ENCODE measurements around the gene ECHDC3. TPM values are rescaled to one million over a fixed set of nuclear protein-coding genes. Genes with fewer than 3 reads are reported as not detected.

The ECHDC3 gene
- total and polyA plus RNA-seq, 10 of the 15 experiments (the other 5 are each of a cell fraction or from before 2014, with no cell fraction given), result 0.16 to 10.0 (median 6.0) TPM

DNA sequence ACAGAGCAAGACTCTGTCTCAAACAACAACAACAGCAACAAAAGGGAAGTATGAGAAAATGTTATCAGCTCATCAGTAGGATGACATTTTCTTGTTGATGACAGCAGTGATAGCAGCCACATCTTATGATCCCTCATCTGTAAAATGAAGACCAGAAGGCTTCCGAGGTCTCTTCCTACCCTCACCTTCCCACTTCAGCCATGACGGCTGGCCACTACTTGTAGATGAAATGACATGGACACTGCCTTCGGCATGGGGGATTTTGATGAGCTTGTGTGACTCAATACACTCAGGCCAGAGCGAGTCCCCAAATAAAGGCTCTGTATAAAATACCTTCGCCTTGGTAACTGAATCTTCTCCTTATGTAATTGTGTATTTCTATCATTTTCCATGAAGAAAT is 6.7 kb downstream of the ECHDC3 start:
- Histone ChIP-seq H3K27me3 (replicated peaks in 1 of 2; ENCODE audit: control insufficient read depth in 2 of 2, insufficient read depth in 2 of 2, low read length in 1 of 2) (no peaks in the 10 kb centered on the region), H2AFZ (ENCODE audit: control insufficient read depth, low read depth, low read length) (no peak overlapping the region), H3K9ac (ENCODE audit: control insufficient read depth, insufficient read depth, low read length) (no peak overlapping the region), H3K36me3 (ENCODE audit: control insufficient read depth in 2 of 2, insufficient read depth in 2 of 2, low read length in 1 of 2) (no peaks in the 10 kb centered on the region), H3K4me3 (no peak overlapping the region), H3K4me1 (ENCODE audit: control insufficient read depth, insufficient read depth, low read length) (no peaks in the 10 kb centered on the region), H3K9me3 (replicated peaks; ENCODE audit: control insufficient read depth, insufficient read depth, low read length) (no peaks in the 10 kb centered on the region), H3K4me2 (ENCODE audit: control insufficient read depth, insufficient read depth) (no peak overlapping the region), H4K20me1 (ENCODE audit: control insufficient read depth, insufficient read depth) (no peaks in the 10 kb centered on the region), H3K79me2 (ENCODE audit: control insufficient read depth, insufficient read depth, low read length) (no peaks in the 10 kb centered on the region), H3K27ac (ENCODE audit: control insufficient read depth, insufficient read depth) (no peak overlapping the region)
- RAD21 ChIA-PET (ENCODE audit: unreplicated experiment), result interaction anchor here (1.3 kb wide), 1 partner anchor 8 kb away, joined by 4 read pairs; no protein-coding TSS in a partner anchor
- FAIRE-seq (no peak), DNase-seq (ENCODE audit: low read depth, low spot score) (no peak), ATAC-seq (no peak)
- SMC1A ChIA-PET (ENCODE audit: uncharacterized antibody, unreplicated experiment), result no interaction called here
- CTCF ChIA-PET, result interaction anchor here (3.0 kb wide), 1 partner anchor 9 kb away, joined by 10 read pairs; no protein-coding TSS in a partner anchor
- in situ Hi-C loops (cut with MboI) (no loop called here), intact Hi-C loops (cut with micrococcal nuclease; ENCODE audit: unreplicated experiment) (no loop called here)
- POLR2A ChIA-PET, result no interaction called here
- BruUV-seq (replicated peaks), result no TSS peak
- 70% methylated on average over 5 of the region's 5 CpGs for WGBS (ENCODE audit: insufficient coverage, insufficient replicate concordance, low lambda C conversion rate, missing lambda C conversion rate)
- TF ChIP-seq NR2F1 (conservative IDR thresholded peaks at IDR 0.05), result no peak
- no peak for TF ChIP-seq SMAD1 (IDR thresholded peaks at IDR 0.05; ENCODE audit: low read depth, partially characterized antibody)
- TF ChIP-seq IRF4 (IDR thresholded peaks at IDR 0.05; ENCODE audit: low read depth, low read length), result no peak
- no peak for TF ChIP-seq KAT2A (conservative IDR thresholded peaks at IDR 0.05; ENCODE audit: control insufficient read depth, low read depth, low read length)
- no peak for TF ChIP-seq CHD2 (IDR thresholded peaks at IDR 0.05; ENCODE audit: borderline replicate concordance, low read depth, low read length)
- TF ChIP-seq TAF1 (IDR thresholded peaks at IDR 0.05; ENCODE audit: borderline replicate concordance, low read depth, low read length), result no peak
- TF ChIP-seq, protein P1, sequence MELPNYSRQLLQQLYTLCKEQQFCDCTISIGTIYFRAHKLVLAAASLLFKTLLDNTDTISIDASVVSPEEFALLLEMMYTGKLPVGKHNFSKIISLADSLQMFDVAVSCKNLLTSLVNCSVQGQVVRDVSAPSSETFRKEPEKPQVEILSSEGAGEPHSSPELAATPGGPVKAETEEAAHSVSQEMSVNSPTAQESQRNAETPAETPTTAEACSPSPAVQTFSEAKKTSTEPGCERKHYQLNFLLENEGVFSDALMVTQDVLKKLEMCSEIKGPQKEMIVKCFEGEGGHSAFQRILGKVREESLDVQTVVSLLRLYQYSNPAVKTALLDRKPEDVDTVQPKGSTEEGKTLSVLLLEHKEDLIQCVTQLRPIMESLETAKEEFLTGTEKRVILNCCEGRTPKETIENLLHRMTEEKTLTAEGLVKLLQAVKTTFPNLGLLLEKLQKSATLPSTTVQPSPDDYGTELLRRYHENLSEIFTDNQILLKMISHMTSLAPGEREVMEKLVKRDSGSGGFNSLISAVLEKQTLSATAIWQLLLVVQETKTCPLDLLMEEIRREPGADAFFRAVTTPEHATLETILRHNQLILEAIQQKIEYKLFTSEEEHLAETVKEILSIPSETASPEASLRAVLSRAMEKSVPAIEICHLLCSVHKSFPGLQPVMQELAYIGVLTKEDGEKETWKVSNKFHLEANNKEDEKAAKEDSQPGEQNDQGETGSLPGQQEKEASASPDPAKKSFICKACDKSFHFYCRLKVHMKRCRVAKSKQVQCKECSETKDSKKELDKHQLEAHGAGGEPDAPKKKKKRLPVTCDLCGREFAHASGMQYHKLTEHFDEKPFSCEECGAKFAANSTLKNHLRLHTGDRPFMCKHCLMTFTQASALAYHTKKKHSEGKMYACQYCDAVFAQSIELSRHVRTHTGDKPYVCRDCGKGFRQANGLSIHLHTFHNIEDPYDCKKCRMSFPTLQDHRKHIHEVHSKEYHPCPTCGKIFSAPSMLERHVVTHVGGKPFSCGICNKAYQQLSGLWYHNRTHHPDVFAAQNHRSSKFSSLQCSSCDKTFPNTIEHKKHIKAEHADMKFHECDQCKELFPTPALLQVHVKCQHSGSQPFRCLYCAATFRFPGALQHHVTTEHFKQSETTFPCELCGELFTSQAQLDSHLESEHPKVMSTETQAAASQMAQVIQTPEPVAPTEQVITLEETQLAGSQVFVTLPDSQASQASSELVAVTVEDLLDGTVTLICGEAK (IDR thresholded peaks at IDR 0.05; ENCODE audit: borderline replicate concordance), result no peak
- TF ChIP-seq, protein P2, sequence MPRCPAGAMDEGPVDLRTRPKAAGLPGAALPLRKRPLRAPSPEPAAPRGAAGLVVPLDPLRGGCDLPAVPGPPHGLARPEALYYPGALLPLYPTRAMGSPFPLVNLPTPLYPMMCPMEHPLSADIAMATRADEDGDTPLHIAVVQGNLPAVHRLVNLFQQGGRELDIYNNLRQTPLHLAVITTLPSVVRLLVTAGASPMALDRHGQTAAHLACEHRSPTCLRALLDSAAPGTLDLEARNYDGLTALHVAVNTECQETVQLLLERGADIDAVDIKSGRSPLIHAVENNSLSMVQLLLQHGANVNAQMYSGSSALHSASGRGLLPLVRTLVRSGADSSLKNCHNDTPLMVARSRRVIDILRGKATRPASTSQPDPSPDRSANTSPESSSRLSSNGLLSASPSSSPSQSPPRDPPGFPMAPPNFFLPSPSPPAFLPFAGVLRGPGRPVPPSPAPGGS (IDR thresholded peaks at IDR 0.05; ENCODE audit: borderline replicate concordance, insufficient read depth, low read depth, low read length, poor library complexity, severe bottlenecking), result no peak
- no peak for TF ChIP-seq SMAD5 (IDR thresholded peaks at IDR 0.05; ENCODE audit: low read depth)
- TF ChIP-seq BACH1 (IDR thresholded peaks at IDR 0.05; ENCODE audit: borderline replicate concordance), result no peak
- no peak for TF ChIP-seq GATAD2B (conservative IDR thresholded peaks at IDR 0.05; ENCODE audit: low read depth)
- TF ChIP-seq, protein P3, sequence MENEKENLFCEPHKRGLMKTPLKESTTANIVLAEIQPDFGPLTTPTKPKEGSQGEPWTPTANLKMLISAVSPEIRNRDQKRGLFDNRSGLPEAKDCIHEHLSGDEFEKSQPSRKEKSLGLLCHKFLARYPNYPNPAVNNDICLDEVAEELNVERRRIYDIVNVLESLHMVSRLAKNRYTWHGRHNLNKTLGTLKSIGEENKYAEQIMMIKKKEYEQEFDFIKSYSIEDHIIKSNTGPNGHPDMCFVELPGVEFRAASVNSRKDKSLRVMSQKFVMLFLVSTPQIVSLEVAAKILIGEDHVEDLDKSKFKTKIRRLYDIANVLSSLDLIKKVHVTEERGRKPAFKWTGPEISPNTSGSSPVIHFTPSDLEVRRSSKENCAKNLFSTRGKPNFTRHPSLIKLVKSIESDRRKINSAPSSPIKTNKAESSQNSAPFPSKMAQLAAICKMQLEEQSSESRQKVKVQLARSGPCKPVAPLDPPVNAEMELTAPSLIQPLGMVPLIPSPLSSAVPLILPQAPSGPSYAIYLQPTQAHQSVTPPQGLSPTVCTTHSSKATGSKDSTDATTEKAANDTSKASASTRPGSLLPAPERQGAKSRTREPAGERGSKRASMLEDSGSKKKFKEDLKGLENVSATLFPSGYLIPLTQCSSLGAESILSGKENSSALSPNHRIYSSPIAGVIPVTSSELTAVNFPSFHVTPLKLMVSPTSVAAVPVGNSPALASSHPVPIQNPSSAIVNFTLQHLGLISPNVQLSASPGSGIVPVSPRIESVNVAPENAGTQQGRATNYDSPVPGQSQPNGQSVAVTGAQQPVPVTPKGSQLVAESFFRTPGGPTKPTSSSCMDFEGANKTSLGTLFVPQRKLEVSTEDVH (IDR thresholded peaks at IDR 0.05; ENCODE audit: low read depth, partially characterized antibody), result no peak
- TF ChIP-seq GABPA (IDR thresholded peaks at IDR 0.05; ENCODE audit: low read depth), result no peak
- TF ChIP-seq CREB1 (IDR thresholded peaks at IDR 0.05; ENCODE audit: low read depth), result no peak
- no peak for TF ChIP-seq RELA (IDR thresholded peaks at IDR 0.05; ENCODE audit: borderline replicate concordance, partially characterized antibody)
- no peak for TF ChIP-seq TARDBP (IDR thresholded peaks at IDR 0.05; ENCODE audit: borderline replicate concordance)
- TF ChIP-seq KLF5 (IDR thresholded peaks at IDR 0.05; ENCODE audit: partially characterized antibody), result no peak
